ENCODE results near the gene WBP11.

DNA sequence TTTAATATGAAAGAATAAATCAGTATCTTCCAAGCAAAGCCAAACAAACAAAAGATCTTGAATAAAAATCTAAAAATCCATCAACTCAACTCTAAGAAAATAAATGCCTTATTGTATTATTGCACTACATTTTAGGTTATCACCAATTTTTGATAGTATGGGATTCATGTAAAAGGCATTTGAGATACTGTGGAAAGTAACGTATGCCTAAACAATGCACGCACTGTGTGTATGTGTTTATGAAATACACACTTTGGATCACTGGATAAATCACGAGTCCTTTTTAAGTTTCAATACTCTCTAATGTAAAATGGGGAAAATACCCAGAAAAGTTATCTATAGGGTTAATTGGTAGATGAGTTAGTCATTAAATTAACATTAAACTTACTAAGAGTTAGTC lies 17.7 kb downstream of the WBP11 start:
- TF ChIP-seq KDM5B (IDR thresholded peaks at IDR 0.05; ENCODE audit: insufficient replicate concordance, low read depth, low read length) = no peak
- TF ChIP-seq CHD2 (IDR thresholded peaks at IDR 0.05; ENCODE audit: low read depth, low read length) = no peak
- TF ChIP-seq, protein P1, sequence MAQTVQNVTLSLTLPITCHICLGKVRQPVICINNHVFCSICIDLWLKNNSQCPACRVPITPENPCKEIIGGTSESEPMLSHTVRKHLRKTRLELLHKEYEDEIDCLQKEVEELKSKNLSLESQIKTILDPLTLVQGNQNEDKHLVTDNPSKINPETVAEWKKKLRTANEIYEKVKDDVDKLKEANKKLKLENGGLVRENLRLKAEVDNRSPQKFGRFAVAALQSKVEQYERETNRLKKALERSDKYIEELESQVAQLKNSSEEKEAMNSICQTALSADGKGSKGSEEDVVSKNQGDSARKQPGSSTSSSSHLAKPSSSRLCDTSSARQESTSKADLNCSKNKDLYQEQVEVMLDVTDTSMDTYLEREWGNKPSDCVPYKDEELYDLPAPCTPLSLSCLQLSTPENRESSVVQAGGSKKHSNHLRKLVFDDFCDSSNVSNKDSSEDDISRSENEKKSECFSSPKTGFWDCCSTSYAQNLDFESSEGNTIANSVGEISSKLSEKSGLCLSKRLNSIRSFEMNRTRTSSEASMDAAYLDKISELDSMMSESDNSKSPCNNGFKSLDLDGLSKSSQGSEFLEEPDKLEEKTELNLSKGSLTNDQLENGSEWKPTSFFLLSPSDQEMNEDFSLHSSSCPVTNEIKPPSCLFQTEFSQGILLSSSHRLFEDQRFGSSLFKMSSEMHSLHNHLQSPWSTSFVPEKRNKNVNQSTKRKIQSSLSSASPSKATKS (CRISPR knock-in tag; IDR thresholded peaks at IDR 0.05) = no peak
- no peak for TF ChIP-seq ZBED1 (IDR thresholded peaks at IDR 0.05)
- TF ChIP-seq, protein P2, sequence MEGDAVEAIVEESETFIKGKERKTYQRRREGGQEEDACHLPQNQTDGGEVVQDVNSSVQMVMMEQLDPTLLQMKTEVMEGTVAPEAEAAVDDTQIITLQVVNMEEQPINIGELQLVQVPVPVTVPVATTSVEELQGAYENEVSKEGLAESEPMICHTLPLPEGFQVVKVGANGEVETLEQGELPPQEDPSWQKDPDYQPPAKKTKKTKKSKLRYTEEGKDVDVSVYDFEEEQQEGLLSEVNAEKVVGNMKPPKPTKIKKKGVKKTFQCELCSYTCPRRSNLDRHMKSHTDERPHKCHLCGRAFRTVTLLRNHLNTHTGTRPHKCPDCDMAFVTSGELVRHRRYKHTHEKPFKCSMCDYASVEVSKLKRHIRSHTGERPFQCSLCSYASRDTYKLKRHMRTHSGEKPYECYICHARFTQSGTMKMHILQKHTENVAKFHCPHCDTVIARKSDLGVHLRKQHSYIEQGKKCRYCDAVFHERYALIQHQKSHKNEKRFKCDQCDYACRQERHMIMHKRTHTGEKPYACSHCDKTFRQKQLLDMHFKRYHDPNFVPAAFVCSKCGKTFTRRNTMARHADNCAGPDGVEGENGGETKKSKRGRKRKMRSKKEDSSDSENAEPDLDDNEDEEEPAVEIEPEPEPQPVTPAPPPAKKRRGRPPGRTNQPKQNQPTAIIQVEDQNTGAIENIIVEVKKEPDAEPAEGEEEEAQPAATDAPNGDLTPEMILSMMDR (IDR thresholded peaks at IDR 0.05 in 2 of 3, conservative IDR thresholded peaks at IDR 0.05 in 1 of 3; ENCODE audit: insufficient read depth in 2 of 3, low read depth in 1 of 3, low read length in 3 of 3) = no peak
- no peak for TF ChIP-seq STAG1 (CRISPR knock-in tag; IDR thresholded peaks at IDR 0.05; ENCODE audit: borderline replicate concordance)
